ENCODE data around the gene DAZAP1.

DAZAP1 gene

DNA sequence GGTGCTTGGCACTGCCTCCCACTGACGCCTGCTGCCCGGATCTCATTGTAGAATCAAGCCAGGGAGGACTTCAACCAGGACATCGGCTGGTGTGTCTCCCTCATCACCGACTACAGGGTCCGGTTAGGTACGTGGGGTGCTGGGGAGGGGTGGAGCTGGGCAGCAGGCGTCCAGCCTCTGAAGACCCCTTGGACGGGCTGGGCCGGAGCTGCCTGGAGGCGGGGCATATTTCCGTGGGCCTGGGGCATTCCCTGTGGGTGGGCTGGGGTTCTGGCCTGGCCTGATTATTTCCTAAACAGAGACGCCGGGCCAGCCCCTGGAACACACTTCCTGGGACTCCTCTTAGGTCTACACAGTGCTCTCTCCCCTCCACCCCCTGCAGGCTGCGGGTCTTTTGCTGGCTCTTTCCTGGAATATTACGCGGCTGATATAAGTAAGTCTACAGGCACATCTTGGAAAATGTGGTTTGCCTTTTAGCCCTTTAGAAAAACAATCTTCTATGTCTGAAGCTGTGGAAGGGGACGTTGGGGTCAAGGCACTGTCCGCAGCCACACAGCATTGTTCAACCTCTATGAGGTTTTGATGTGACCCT lies 38.1 kb upstream of the DAZAP1 start:
- CTCF ChIA-PET = interaction anchor here (0.6 kb wide), 1 partner anchor 96 kb away, joined by 3 read pairs; no protein-coding TSS in a partner anchor
- TF ChIP-seq, protein P1, sequence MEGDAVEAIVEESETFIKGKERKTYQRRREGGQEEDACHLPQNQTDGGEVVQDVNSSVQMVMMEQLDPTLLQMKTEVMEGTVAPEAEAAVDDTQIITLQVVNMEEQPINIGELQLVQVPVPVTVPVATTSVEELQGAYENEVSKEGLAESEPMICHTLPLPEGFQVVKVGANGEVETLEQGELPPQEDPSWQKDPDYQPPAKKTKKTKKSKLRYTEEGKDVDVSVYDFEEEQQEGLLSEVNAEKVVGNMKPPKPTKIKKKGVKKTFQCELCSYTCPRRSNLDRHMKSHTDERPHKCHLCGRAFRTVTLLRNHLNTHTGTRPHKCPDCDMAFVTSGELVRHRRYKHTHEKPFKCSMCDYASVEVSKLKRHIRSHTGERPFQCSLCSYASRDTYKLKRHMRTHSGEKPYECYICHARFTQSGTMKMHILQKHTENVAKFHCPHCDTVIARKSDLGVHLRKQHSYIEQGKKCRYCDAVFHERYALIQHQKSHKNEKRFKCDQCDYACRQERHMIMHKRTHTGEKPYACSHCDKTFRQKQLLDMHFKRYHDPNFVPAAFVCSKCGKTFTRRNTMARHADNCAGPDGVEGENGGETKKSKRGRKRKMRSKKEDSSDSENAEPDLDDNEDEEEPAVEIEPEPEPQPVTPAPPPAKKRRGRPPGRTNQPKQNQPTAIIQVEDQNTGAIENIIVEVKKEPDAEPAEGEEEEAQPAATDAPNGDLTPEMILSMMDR (conservative IDR thresholded peaks at IDR 0.05; ENCODE audit: low read depth) = no peak
- no peak for DNase-seq (ENCODE audit: low spot score)
- POLR2A ChIA-PET (ENCODE audit: low non-redundant PET) = no interaction called here
- no peak overlapping the region for H3K27ac ChIP-seq

DNA sequence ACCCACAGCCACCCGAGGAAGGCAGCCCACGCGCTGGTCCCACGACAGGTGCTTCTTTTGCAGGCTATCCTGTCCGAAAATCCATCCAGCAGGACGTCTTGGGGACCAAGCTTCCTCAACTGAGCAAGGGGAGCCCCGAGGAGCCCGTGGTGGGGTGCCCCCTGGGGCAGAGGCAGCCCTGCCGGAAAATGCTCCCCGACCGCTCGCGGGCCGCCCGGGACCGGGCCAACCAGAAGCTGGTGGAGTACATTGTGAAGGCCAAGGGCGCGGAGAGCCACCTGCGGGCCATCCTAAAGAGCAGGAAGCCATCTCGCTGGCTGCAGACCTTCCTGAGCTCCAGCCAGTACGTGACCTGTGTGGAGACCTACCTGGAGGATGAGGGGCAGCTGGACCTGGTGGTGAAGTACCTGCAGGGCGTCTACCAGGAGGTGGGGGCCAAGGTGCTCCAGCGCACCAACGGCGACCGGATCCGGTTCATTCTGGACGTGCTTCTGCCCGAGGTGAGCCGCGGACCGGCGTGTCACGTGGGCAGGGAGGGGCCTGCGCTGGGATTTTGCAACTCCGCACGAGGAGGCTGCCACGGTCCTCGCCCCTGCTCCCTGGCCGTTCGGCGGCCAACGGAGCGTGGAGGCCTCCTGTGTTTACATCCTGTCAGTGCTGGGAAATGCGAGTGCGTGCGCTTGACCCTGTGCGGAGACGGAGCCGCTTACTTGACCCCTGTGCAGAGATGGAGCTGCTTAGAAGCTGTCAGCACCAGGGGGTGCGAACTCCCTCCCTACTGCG lies 36.6 kb upstream of the DAZAP1 start:
- ChIA-PET CTCF (interaction anchor here (1.1 to 2.6 kb wide), 2 partner anchors 57 to 91 kb away, joined by 5 to 12 read pairs; no protein-coding TSS in a partner anchor), POLR2A (ENCODE audit: low non-redundant PET) (interaction anchor here (0.5 kb wide), 1 partner anchor 45 kb away, joined by 3 read pairs; no protein-coding TSS in a partner anchor)
- TF ChIP-seq, protein P1 (conservative IDR thresholded peaks at IDR 0.05; ENCODE audit: low read depth) = no peak
- no peak for DNase-seq (ENCODE audit: low spot score)
- H3K27ac ChIP-seq = no peak overlapping the region

DNA sequence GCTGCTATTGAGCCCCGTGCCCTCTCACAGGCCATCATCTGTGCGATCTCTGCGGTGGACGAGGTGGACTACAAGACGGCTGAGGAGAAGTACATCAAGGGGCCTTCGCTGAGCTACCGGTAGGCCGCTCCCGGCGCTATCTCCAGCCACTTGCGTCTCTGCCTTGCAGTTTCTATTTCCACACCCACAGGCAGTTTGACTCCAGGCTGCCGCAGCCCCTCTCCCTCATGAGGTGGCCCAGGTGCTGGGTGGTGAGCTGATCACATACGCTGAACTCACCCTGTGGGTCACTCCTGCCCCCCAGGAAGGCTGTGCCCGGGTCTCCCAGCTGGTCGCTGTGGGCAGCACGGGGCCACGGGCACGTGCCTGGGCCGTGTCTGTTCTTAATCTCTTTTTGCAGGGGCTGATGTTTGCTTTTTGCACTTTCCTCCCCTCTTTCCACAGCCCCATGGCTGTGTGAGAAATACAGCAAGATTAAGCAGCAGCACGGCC lies 34.3 kb upstream of the DAZAP1 start:
- DNase-seq (ENCODE audit: low spot score) = no peak
- TF ChIP-seq, protein P1 (conservative IDR thresholded peaks at IDR 0.05; ENCODE audit: low read depth) = no peak
- peak overlapping the region; percentile 47 for H3K27ac ChIP-seq
- POLR2A ChIA-PET (ENCODE audit: low non-redundant PET) = no interaction called here
- CTCF ChIA-PET = interaction anchor here (0.7 to 2.6 kb wide), 3 partner anchors 56 to 93 kb away, joined by 3 to 12 read pairs (median 3); no protein-coding TSS in a partner anchor

DNA sequence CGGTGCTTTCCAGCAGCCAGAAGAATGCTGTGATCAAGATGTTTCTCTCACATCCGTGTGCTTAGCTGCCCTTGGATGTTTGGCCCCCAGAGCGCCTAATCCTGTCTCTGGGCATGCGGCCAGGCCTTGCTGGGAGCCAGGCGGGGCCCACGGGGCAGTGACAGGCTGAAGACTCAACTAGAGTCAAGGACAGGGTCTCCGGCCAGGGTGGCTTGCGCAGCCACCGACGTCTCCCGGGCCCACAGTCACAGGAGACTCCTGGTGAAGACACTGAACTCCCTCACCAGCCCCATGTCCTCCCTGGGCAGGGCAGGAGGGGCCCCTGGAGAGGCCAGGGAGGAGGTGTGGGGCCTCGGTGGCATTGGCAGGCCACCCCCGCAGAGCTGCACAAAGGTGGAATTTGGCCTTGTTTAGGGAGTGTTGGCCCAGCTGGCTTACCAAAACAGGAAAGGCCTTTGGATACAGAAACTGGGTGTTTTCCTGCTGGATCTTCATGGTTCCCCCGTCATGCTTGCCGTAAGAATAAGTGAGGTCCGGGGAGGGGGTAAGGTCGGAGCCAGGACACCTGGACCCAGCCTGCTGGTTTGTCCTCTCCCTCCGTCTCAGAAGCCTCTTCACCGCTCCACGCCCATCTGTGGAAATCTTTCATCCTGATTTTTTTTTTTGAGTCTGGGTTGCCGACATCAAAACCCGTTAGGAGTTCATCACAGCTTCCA lies 33.7 kb upstream of the DAZAP1 start:
- peak overlapping the region; percentile 47 for H3K27ac ChIP-seq
- ChIA-PET CTCF (interaction anchor here (0.7 to 2.6 kb wide), 3 partner anchors 47 to 94 kb away, joined by 3 to 12 read pairs (median 4); no protein-coding TSS in a partner anchor), POLR2A (ENCODE audit: low non-redundant PET) (no interaction called here)
- TF ChIP-seq, protein P1 (conservative IDR thresholded peaks at IDR 0.05; ENCODE audit: low read depth) = no peak
- no peak for DNase-seq (ENCODE audit: low spot score)

DNA sequence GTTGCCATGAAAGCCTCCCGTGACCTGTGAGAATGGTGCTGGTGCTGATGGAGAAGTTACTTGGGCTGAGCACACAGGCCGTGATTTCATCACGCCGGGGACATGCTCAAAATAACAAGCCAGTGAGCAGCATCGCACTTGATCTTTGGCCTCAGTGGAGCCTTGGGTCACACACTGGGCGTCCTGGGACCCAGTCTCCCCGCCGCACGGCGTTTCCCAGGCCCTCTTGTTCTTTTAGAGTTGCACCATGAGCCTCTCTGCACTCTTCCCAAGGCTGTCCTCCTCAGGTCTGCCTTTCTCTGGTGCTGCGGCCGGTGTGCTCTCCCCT lies 33.2 kb upstream of the DAZAP1 start:
- ChIA-PET POLR2A (ENCODE audit: low non-redundant PET) (no interaction called here), CTCF (interaction anchor here (0.7 to 1.1 kb wide), 2 partner anchors 47 to 58 kb away, joined by 3 to 4 read pairs; no protein-coding TSS in a partner anchor)
- TF ChIP-seq, protein P1 (conservative IDR thresholded peaks at IDR 0.05; ENCODE audit: low read depth) = no peak
- peak overlapping the region; percentile 47 for H3K27ac ChIP-seq
- no peak for DNase-seq (ENCODE audit: low spot score)

DNA sequence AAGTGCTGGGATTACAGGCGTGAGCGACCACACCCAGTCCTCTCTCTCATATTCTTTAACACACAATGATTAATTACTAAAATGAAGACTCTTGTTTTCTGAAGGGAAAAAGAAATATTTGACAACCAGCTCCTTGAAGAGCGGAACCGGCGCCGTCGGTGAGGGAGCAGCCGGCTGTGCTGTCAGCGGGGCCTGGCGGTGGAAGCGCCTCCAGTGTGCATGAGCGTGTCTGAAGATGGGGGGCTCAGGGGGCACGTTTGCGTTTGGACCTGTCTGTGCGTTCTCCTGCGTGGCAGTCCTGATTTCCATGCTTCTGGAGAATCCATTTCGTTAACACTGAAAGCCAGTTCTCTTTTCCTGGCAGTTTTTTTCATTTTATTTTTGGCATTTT lies 31.0 kb upstream of the DAZAP1 start:
- ChIA-PET POLR2A (ENCODE audit: low non-redundant PET) (no interaction called here), CTCF (interaction anchor here (0.7 kb wide), 1 partner anchor 18 kb away, joined by 5 read pairs; no protein-coding TSS in a partner anchor)
- H3K27ac ChIP-seq = no peak overlapping the region
- DNase-seq (ENCODE audit: low spot score) = no peak
- TF ChIP-seq, protein P1 (conservative IDR thresholded peaks at IDR 0.05; ENCODE audit: low read depth) = no peak

All from RWPE1 (cell line).